Ureter (tissue), 1 donor: ENCODE data around the gene COMMD8. TPM values are rescaled to one million over a fixed set of nuclear protein-coding genes. Genes with fewer than 3 reads are reported as not detected.
"Not testable (repeated sequence)": the region's sequence is repeated elsewhere in the genome, so short reads cannot be mapped to it uniquely, and the experiment has no call there.

Experiments used
- DNase-seq: peaks from one replicate; pipeline ENCODE4 v3.0.0-alpha.2; 2020; ENCODE audit warnings: low spot score
- total RNA-seq: library from RNA; stranded (reverse); gene quantifications from one replicate; pipeline ENCODE4 v1.2.4, GENCODE V29; 2023
- donor health status: DM: yes; HTN: yes; CAD: no.

COMMD8 gene
- 12.4 TPM for total RNA-seq

- peak; percentile 97 for DNase-seq
Measured at GRCh38 chr4:47463235-47463956, at the start of gene COMMD8. Gene COMMD8 (minus strand): TSS chr4:47463702. CDS start chr4:47463651, 51 bp downstream.

GRCh38 chr4:47510506-47511143 lies 47.1 kb upstream of the COMMD8 start:
- no peak for DNase-seq

- DNase-seq, result no peak
Measured at GRCh38 chr4:47505666-47506065, 42.2 kb upstream of the COMMD8 start.

- no peak for DNase-seq
Measured at GRCh38 chr4:47505147-47505546, 41.6 kb upstream of the COMMD8 start.

- DNase-seq, result no peak
Measured at GRCh38 chr4:47500776-47501175, 37.3 kb upstream of the COMMD8 start.

- DNase-seq, result no peak
Measured at GRCh38 chr4:47499700-47500099, 36.2 kb upstream of the COMMD8 start.

- no peak for DNase-seq
Measured at GRCh38 chr4:47498899-47499298, 35.4 kb upstream of the COMMD8 start.

- no peak for DNase-seq
Measured at GRCh38 chr4:47494124-47494430, 30.6 kb upstream of the COMMD8 start.

GRCh38 chr4:47493238-47494123 lies 30.0 kb upstream of the COMMD8 start:
- DNase-seq, result no peak

GRCh38 chr4:47490550-47490949 lies 27.0 kb upstream of the COMMD8 start:
- no peak for DNase-seq

GRCh38 chr4:47488706-47489105 lies 25.2 kb upstream of the COMMD8 start:
- no peak for DNase-seq

GRCh38 chr4:47486727-47487126 lies 23.2 kb upstream of the COMMD8 start:
- DNase-seq, result not testable (repeated sequence)

GRCh38 chr4:47486231-47486673 lies 22.8 kb upstream of the COMMD8 start:
- no peak for DNase-seq

GRCh38 chr4:47485768-47486167 lies 22.3 kb upstream of the COMMD8 start:
- no peak for DNase-seq

- peak; percentile 96 for DNase-seq
Measured at GRCh38 chr4:47485047-47485692, 21.7 kb upstream of the COMMD8 start, which contains the start of gene ATP10D. Gene ATP10D (plus strand): TSS chr4:47485275. CDS start chr4:47512541, 27,266 bp downstream.

GRCh38 chr4:47484168-47484567 lies 20.7 kb upstream of the COMMD8 start:
- DNase-seq, result no peak

- DNase-seq, result no peak
Measured at GRCh38 chr4:47483745-47484144, 20.2 kb upstream of the COMMD8 start.

GRCh38 chr4:47482326-47482725 lies 18.8 kb upstream of the COMMD8 start:
- DNase-seq, result no peak

GRCh38 chr4:47478804-47479203 lies 15.3 kb upstream of the COMMD8 start:
- DNase-seq, result no peak

GRCh38 chr4:47475411-47475810 lies 11.9 kb upstream of the COMMD8 start:
- no peak for DNase-seq

GRCh38 chr4:47474799-47475198 lies 11.3 kb upstream of the COMMD8 start:
- no peak for DNase-seq
